Memory B cell (primary cell): ENCODE measurements around the gene AKNAD1.

Experiments
- ATAC-seq: fragments of 150-1000 bp; cut with Tn5 transposase; 2 replicates; pipeline ENCODE4 v1.10.0; 2021; ENCODE audit warnings: low read depth, mild to moderate bottlenecking, moderate library complexity
- DNase-seq, 2 donors: peaks; one replicate each; pipeline ENCODE4 v3.0.0; 2022; ENCODE audit warnings: low spot score in 2 of 2
- H3K27ac Mint-ChIP-seq: one replicate; pipeline ENCODE4 v1.8.0; 2022; ENCODE audit warnings: mild to moderate bottlenecking, moderate library complexity, mixed read lengths
- H3K27me3 Mint-ChIP-seq: one replicate; pipeline ENCODE4 v1.8.0; 2022; ENCODE audit warnings: mixed read lengths
- H3K36me3 Mint-ChIP-seq: one replicate; pipeline ENCODE4 v1.8.0; 2022; ENCODE audit warnings: mild to moderate bottlenecking, mixed read lengths
- H3K4me1 Mint-ChIP-seq: one replicate; pipeline ENCODE4 v1.8.0; 2022; ENCODE audit warnings: mixed read lengths
- H3K4me3 Mint-ChIP-seq: one replicate; pipeline ENCODE4 v1.8.0; 2022; ENCODE audit warnings: mild to moderate bottlenecking, moderate library complexity, mixed read lengths
- H3K9me3 Mint-ChIP-seq: one replicate; pipeline ENCODE4 v1.8.0; 2022; ENCODE audit warnings: mixed read lengths

AKNAD1 gene

GRCh38 chr1:108854221-108855019, 2.5 kb downstream of the AKNAD1 start:
- peaks cover 5% of the 10 kb centered on the region for H3K4me1 Mint-ChIP-seq
- H3K9me3 Mint-ChIP-seq = no peaks in the 10 kb centered on the region
- H3K36me3 Mint-ChIP-seq = peaks cover 1% of the 10 kb centered on the region
- DNase-seq = no peak
- no peak for ATAC-seq
- H3K27ac Mint-ChIP-seq = no peak overlapping the region
- H3K27me3 Mint-ChIP-seq = peaks cover 18% of the 10 kb centered on the region
- no peak overlapping the region for H3K4me3 Mint-ChIP-seq

GRCh38 chr1:108852221-108852975, 4.5 kb downstream of the AKNAD1 start:
- ATAC-seq (no peak), DNase-seq (no peak)
- H3K27me3 Mint-ChIP-seq = peaks cover 17% of the 10 kb centered on the region
- peaks cover 5% of the 10 kb centered on the region for H3K4me1 Mint-ChIP-seq
- H3K36me3 Mint-ChIP-seq = peaks cover 3% of the 10 kb centered on the region
- H3K4me3 Mint-ChIP-seq = no peak overlapping the region
- no peaks in the 10 kb centered on the region for H3K9me3 Mint-ChIP-seq
- H3K27ac Mint-ChIP-seq = no peak overlapping the region

GRCh38 chr1:108851567-108851966, 5.3 kb downstream of the AKNAD1 start:
- no peak overlapping the region for H3K4me3 Mint-ChIP-seq
- ATAC-seq = no peak
- peaks cover 16% of the 10 kb centered on the region for H3K27me3 Mint-ChIP-seq
- H3K4me1 Mint-ChIP-seq = peaks cover 5% of the 10 kb centered on the region
- peaks cover 2% of the 10 kb centered on the region for H3K36me3 Mint-ChIP-seq
- DNase-seq = no peak
- no peaks in the 10 kb centered on the region for H3K9me3 Mint-ChIP-seq
- no peak overlapping the region for H3K27ac Mint-ChIP-seq

GRCh38 chr1:108850929-108851328, 6.0 kb downstream of the AKNAD1 start:
- Mint-ChIP-seq H3K4me1 (peaks cover 5% of the 10 kb centered on the region), H3K4me3 (no peak overlapping the region), H3K36me3 (peaks cover 2% of the 10 kb centered on the region), H3K9me3 (no peaks in the 10 kb centered on the region), H3K27me3 (peaks cover 14% of the 10 kb centered on the region), H3K27ac (no peak overlapping the region)
- no peak for ATAC-seq
- DNase-seq = no peak

GRCh38 chr1:108848806-108849205, 8.1 kb downstream of the AKNAD1 start:
- Mint-ChIP-seq H3K4me3 (no peak overlapping the region), H3K36me3 (peaks cover 2% of the 10 kb centered on the region), H3K27ac (no peak overlapping the region), H3K4me1 (peaks cover 5% of the 10 kb centered on the region), H3K9me3 (no peaks in the 10 kb centered on the region), H3K27me3 (peaks cover 13% of the 10 kb centered on the region)
- DNase-seq = no peak
- ATAC-seq = no peak

- no peak overlapping the region for H3K4me3 Mint-ChIP-seq
- no peak for ATAC-seq
Observed at GRCh38 chr1:108847494-108847893, 9.4 kb downstream of the AKNAD1 start.

GRCh38 chr1:108845991-108846390, 10.9 kb downstream of the AKNAD1 start:
- H3K4me3 Mint-ChIP-seq = no peak overlapping the region
- no peak for ATAC-seq
- H3K27ac Mint-ChIP-seq = no peak overlapping the region
- no peak for DNase-seq
- peaks cover 2% of the 10 kb centered on the region for H3K36me3 Mint-ChIP-seq
- no peaks in the 10 kb centered on the region for H3K4me1 Mint-ChIP-seq
- peaks cover 4% of the 10 kb centered on the region for H3K27me3 Mint-ChIP-seq
- H3K9me3 Mint-ChIP-seq = no peaks in the 10 kb centered on the region

More at GRCh38 chr1:108847494-108847893, 9.4 kb downstream of the AKNAD1 start:
- Mint-ChIP-seq H3K9me3 (no peaks in the 10 kb centered on the region), H3K36me3 (peaks cover 2% of the 10 kb centered on the region), H3K4me1 (peaks cover 4% of the 10 kb centered on the region), H3K27me3 (peaks cover 10% of the 10 kb centered on the region), H3K27ac (no peak overlapping the region)
- no peak for DNase-seq

GRCh38 chr1:108845446-108845845, 11.4 kb downstream of the AKNAD1 start:
- DNase-seq (no peak), ATAC-seq (no peak)
- H3K27me3 Mint-ChIP-seq = peaks cover 1% of the 10 kb centered on the region
- no peak overlapping the region for H3K4me3 Mint-ChIP-seq
- no peak overlapping the region for H3K27ac Mint-ChIP-seq
- H3K9me3 Mint-ChIP-seq = no peaks in the 10 kb centered on the region
- no peaks in the 10 kb centered on the region for H3K4me1 Mint-ChIP-seq
- H3K36me3 Mint-ChIP-seq = peaks cover 2% of the 10 kb centered on the region

- Mint-ChIP-seq H3K4me3 (no peak overlapping the region), H3K36me3 (peaks cover 2% of the 10 kb centered on the region), H3K4me1 (no peaks in the 10 kb centered on the region), H3K9me3 (no peaks in the 10 kb centered on the region), H3K27me3 (peaks cover 1% of the 10 kb centered on the region), H3K27ac (no peak overlapping the region)
- ATAC-seq (no peak), DNase-seq (no peak)
Observed at GRCh38 chr1:108843390-108844137, 13.3 kb downstream of the AKNAD1 start.

- H3K27me3 Mint-ChIP-seq = peaks cover 1% of the 10 kb centered on the region
- peaks cover 2% of the 10 kb centered on the region for H3K36me3 Mint-ChIP-seq
- DNase-seq = no peak
- H3K4me3 Mint-ChIP-seq = no peak overlapping the region
- H3K27ac Mint-ChIP-seq = no peak overlapping the region
- no peak for ATAC-seq
- H3K9me3 Mint-ChIP-seq = no peaks in the 10 kb centered on the region
- no peaks in the 10 kb centered on the region for H3K4me1 Mint-ChIP-seq
Observed at GRCh38 chr1:108842525-108843181, 14.2 kb downstream of the AKNAD1 start.

GRCh38 chr1:108841703-108842102, 15.2 kb downstream of the AKNAD1 start:
- no peak overlapping the region for H3K4me3 Mint-ChIP-seq

GRCh38 chr1:108832929-108833328, 24.0 kb downstream of the AKNAD1 start:
- H3K36me3 Mint-ChIP-seq = no peaks in the 10 kb centered on the region
- no peaks in the 10 kb centered on the region for H3K9me3 Mint-ChIP-seq
- no peak for ATAC-seq
- peaks cover 3% of the 10 kb centered on the region for H3K4me1 Mint-ChIP-seq
- peaks cover 6% of the 10 kb centered on the region for H3K27me3 Mint-ChIP-seq
- no peak for DNase-seq
- H3K4me3 Mint-ChIP-seq = no peak overlapping the region
- H3K27ac Mint-ChIP-seq = no peak overlapping the region

More at GRCh38 chr1:108841703-108842102, 15.2 kb downstream of the AKNAD1 start:
- ATAC-seq = no peak
- H3K4me1 Mint-ChIP-seq = no peaks in the 10 kb centered on the region
- no peaks in the 10 kb centered on the region for H3K36me3 Mint-ChIP-seq
- H3K9me3 Mint-ChIP-seq = no peaks in the 10 kb centered on the region
- no peak for DNase-seq
- no peaks in the 10 kb centered on the region for H3K27me3 Mint-ChIP-seq
- H3K27ac Mint-ChIP-seq = no peak overlapping the region

- no peaks in the 10 kb centered on the region for H3K9me3 Mint-ChIP-seq
- peaks cover 6% of the 10 kb centered on the region for H3K27me3 Mint-ChIP-seq
- DNase-seq (no peak), ATAC-seq (no peak)
- no peak overlapping the region for H3K4me3 Mint-ChIP-seq
- no peak overlapping the region for H3K27ac Mint-ChIP-seq
- H3K4me1 Mint-ChIP-seq = peaks cover 3% of the 10 kb centered on the region
- no peaks in the 10 kb centered on the region for H3K36me3 Mint-ChIP-seq
Observed at GRCh38 chr1:108831225-108831624, 25.7 kb downstream of the AKNAD1 start.
